HG03039 (cell line): ENCODE results near the gene PRKD2.

Source experiments
- ATAC-seq: cut with Tn5 transposase; IDR thresholded peaks from one replicate; pipeline ENCODE4 v1.9.1; 2021; ENCODE audit warnings: mild to moderate bottlenecking, moderate library complexity; ENCODE audit not compliant: unreplicated experiment

PRKD2 gene

DNA sequence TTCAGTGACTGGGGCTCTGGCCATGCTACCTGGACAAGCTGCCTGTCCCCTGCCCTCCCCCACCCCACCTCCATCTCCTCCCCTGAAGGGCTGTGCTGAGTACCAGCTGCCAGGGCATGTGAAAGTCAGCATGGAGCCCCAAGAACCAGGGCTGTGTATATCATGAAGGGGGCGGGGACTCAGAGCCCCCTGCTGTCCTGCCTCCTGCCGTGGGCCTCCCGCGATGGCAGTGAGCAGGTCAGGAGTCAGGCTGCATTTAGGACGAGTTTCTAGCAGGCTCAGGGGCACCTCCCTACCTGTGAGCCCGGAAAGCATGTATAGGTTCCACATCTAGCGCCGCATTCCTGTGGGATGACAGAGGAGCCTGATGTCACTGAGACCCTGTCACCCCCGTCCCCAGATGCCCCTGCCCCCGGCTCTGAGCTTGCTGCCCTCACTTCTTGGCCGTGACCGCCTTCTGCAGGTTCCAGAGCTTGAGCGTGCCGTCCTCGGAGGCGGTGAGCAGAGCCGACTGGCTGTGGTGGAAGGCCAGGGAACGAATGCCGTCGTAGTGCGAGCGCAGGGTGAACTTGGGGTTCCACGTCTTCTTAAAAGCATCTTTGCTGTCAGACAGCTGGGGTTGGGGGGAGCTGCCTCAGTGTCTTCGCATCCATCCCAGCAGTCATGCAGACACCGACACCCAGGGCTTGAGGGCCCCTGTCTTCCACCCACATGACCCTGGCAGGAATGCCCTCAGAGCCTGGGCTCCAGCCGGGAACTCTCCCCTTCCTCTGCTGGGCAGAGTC, 8.3 kb upstream of the PRKD2 start:
- ATAC-seq: no peak

DNA sequence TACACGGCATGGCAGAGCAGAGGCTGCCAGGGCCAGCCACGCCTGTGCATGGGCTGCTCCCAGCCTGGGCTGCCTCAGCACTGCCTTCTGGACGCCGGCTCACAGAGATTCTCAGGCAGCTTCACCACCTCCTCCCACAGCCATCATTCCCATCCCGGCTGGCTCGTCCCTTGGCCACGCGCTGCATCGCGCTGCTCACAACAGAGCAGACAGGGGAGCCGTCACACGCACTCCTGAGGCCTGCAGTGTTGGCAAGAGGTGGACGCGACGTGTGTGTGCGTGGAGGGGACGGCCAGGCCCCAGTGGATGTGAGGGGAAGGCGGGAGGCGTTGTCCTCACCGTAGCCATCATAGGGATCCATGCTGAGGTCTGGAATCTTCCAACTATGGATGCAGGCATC, 7.6 kb upstream of the PRKD2 start:
- ATAC-seq: no peak

DNA sequence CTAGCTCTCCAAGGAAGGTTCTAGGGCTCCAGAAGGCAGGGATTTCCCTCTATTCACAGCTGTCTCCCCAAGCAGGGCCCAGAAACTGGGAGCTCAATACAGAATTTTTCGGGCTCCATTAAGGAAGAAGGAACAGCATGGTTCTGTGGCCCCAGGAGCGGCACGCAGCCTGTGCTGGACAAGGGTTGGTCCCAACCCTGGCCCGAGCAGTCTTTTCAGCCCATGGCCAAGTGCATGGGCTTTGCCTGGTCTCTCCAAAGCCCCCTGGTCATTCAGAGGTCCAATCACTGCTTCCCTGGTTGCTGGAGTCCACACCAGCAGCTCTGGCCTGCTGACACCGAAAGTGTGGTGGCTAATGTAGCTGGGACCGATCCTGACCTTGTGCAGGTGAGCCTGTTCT, 6.6 kb upstream of the PRKD2 start:
- no peak for ATAC-seq

DNA sequence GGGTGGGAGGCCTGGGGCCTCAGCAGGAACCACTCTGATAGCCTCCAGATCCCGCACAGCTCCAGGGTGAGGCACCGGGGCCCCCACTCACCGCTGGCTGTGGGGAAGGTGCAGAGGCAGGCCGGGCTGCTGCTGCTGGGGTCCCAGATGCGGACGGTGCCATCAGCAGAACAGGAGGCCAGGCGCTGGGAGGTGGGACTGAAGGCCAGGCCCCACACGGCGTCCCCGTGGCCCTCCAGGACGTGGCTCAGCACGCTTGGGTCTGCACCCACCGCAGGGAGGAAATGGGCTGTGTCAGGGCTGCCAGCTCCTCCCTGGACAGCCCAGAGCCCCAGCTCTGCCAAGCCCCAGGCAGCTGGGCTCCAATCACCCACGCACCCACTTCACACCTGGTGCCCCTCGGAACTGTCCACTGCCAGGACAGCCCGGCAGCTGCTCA, 6.1 kb upstream of the PRKD2 start:
- ATAC-seq: no peak

- no peak for ATAC-seq
Measured at GRCh38 chr19:46722421-46723022, 5.6 kb upstream of the PRKD2 start.

DNA sequence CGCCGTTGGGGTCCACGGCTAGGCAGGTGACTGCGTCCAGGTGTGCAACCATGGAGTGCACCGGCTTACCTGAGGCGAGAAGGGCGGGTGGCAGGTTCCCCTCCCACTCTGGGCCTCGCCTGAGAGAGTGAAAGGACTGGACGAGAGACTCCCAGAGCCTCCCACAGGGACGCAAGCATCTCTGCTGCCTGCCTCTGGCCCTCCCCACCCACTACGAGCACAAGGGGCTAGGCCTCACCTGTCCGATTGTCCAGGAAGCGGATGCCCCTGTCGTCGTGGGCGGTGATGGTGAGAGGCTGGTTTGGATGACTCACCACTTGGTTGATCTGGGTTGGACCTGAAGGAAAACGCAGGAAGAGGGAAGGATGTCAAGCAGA, 5.1 kb upstream of the PRKD2 start:
- ATAC-seq: no peak

- no peak for ATAC-seq
Measured at GRCh38 chr19:46721269-46722003, 4.5 kb upstream of the PRKD2 start.

DNA sequence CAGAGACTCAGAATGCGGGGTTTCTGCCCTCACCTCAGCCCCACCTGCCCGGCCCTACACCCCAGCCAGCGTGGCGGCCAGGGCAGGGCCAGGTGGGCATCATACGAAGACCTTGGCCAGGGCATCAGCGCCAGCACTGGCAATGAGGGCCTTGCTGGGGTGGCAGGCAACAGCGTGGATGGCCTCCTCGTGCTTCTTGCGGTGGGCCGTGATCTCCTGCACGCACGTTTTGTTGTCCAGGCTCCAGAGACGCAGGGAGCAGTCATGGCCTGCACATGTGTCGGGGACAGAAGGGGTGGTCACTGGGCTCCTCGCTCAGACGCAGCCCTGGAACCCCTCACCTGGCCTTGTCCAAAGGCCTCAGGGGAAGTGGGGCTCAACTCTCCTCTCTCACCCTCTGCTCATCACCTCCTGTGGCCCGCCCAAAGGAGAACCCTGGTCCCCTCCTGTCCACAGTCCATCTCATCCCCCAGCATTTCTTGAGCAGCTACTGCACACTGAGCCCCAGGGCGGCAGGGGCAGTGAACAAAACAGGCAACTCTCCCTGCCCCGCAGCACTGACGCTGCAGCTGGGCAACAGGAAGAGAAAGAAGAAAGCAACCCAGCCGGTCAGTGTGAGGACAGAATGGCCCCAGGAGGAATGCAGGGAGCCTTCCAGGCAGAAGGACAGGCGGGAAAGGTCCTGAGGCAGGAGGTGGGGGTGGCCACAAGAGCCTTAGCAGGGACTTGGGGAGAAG, 3.8 kb upstream of the PRKD2 start:
- no peak for ATAC-seq

DNA sequence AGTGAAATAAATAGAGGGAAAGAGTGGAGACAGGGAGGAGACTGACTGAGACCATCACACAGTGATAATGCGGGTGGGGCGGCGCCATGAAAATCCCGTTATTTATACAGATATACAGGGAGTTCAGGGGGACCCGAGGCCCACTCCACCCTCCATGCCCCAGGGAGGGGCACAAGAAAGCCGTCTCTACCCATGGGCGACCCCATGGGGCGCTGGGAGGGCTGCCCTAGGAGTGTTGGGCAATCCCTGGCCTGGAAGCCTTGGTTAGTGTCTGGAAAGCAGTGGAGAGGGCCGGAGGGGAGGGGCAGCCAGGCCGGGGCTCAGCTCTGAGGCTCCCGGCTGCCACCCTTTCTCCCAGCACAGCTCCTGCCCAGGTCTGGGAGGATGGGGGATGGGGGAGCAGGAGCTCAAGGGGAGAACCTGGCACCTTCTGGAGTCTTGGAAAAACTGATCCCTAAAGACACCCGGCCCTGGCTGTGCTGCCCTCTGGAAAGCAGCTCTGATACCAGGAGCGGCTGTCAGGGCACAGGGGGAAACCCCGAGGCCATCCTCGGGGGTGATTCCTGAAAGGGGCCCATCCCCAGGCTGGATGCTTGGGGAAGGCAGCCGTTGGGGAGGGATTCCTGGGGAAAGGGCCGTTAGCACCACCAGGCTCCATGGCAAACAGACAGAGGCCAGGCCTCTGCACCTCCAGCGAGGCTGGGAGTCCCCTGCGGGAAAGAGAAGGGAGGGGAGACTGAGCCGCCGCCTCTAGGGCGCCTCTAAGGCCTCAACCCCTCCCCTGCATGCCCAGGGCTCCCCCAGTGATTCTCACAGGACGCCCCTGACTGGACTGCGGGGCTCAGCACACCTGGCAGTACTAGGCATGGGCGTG, 3.0 kb upstream of the PRKD2 start:
- no peak for ATAC-seq

GRCh38 chr19:46718934-46719622, 2.2 kb upstream of the PRKD2 start:
- ATAC-seq: no peak

DNA sequence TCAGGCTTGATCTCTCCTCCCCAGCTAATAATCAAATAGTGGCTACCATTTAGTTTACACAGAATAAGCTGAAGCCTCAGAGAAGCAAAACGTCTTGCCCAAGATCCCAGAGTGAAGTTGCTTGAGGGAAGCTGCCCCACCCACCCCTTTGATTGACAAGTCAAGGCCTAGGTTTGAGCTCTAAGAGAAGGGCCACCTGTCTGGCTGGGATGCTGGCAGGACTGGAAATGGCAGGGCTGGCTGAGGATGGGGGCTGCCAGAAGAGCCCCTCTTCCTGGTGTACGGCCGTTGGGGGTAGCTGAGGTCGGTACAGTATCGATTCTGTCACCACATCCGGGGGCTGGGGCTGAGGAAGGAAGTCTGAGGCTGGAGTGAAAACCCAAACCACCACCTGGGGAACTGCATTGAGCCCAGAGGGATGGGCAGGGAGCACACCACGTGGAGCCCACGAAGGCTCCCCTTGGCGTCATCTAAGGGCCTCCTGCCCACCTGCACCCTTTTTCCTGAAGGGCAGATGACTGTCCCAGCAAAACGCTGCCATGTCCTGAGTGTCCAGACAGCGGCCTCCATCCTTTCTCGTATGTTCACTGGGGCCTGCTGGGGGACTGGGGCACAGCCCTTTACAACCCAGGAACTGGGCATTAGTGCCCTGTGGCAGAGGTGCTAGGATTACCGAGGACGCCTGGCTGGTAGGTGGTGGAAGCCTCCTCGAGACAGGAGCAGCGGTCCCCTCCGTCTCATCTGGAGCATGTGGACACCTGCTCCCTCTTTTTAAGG, 1.4 kb upstream of the PRKD2 start:
- no peak for ATAC-seq

GRCh38 chr19:46717716-46718143, 816 bp upstream of the PRKD2 start:
- ATAC-seq: no peak

DNA sequence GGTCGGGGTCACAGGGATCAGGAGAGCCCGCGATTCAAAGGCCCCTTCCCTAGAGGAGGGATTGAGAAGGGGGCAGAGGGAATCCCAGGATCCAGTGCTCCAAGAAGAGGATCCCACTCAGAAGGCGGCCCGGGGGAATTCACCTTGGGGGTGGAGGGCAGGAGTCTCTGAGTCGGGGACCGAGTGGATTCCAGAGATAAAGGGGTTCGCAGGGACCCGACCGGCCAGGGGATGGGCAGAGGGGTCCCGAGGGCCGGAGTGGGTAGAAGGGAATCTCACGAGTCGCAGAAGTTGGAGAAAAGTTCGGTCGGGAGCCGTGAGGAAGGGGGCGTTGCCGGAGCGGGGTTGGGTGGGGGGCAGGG, 261 bp downstream of the PRKD2 start:
- ATAC-seq: no peak

DNA sequence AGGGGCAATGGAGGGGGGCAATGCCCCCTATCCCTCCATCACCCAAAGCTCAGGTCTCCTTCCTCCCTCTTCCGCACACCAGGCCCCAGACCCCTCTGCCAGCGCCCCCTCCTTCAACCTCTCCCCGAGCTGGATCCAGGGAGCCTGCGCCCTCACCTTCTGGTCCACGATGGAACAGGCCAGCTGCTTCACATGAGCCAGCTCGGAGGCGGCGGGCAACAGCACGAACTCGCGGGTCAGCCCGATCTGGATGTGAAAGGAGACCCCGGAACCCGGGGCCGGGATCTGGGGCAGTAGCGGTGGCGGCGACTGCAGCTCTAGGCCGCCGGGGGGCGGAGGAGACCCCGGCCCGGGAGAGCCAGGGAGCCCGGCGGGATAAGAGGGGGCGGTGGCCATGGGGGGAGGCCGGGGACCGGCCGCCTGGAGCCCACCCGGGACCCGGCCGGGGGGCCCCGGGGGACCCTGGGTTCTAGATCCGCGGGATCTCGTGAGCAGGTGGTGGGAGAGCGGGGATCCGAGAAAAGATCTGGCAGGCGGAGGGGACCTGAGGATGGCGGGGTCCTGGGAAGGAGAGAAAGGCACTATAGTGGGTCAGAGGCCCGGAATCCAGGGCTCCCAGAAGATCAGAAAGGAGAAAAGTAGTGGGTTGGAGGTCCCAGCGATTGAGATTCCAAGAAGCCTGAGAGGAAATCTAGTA, 791 bp downstream of the PRKD2 start:
- no peak for ATAC-seq

DNA sequence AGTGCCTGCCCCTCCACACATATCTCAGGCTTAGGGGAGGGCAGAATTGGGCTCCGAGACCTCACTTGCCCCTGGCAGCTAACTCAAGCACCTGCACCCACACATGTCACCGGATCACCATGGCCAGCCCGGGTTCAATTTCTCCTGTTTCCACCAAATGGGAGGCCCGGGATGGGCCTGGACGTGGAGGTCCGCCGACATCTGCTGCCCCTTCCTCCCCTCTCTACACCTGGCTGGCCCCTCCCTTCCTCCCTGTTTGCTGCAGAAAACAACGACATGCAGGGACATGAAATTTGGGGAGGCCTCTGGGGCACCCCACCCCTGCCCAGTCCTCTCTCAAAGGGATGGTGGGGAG, 1.3 kb downstream of the PRKD2 start:
- ATAC-seq: no peak

DNA sequence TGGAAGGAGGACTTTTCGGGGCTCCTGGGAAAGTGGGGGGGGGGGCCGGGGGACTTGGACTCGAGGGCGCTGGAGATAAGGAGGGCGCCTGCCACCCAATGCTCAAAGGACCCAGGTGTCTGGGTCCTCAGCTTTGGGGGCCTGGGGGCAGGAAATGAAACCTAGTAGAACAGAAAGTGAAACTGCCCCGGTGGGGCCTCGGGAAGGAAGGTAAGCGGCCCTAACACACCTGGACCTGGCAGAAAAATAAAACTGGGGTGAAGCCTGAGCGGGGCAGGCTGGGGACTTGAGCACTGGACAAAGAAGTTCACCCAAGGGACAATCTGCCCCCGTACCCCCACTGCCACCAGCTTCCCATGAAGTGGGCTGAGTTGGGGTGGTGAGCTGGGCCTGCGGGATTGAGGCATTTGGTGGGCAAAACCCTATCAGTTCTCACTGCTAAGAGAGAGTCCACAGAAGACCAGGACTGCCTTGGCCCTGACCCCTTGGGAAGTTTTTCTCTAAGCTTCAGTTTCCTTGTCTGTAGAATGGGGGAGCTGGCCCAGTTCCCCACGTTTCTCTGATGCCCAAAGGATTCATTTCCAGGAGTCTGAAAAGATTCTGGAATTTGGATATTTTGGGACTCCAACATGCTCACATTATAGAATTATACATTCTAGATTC, 2.3 kb downstream of the PRKD2 start:
- ATAC-seq: no peak

GRCh38 chr19:46713781-46714443, 3.0 kb downstream of the PRKD2 start:
- ATAC-seq: no peak
